Transverse colon (tissue), 4 donors: Measurements from ENCODE around the gene CRYBA4. TPM values are rescaled to one million over a fixed set of nuclear protein-coding genes. Genes with fewer than 3 reads are reported as not detected.

Experiments used
- DNase-seq: peaks from one replicate; pipeline ENCODE4 v3.0.0-alpha.2; 2019
- H3K27ac ChIP-seq, 4 donors: fragments of 200-600 bp; sonication (generic); 2 replicates each; pipeline ENCODE4 v1.5.1; 2016 to 2018; ENCODE audit warnings: inconsistent platforms in 4 of 4
- H3K27me3 ChIP-seq: fragments of 200-600 bp; sonication (generic); 2 replicates; pipeline ENCODE4 v1.5.1; 2017; ENCODE audit warnings: inconsistent platforms
- H3K36me3 ChIP-seq, 4 donors: fragments of 200-600 bp; sonication (generic); 2 replicates each; pipeline ENCODE4 v1.5.1; 2017 to 2019; ENCODE audit warnings: inconsistent platforms in 4 of 4
- H3K4me1 ChIP-seq, 4 donors: fragments of 200-600 bp; sonication (generic); 2 replicates each; pipeline ENCODE4 v1.5.1; 2017 to 2020; ENCODE audit warnings: inconsistent platforms in 4 of 4
- H3K4me3 ChIP-seq, 4 donors: fragments of 200-600 bp; sonication (generic); 1 replicate in 1 of 4; 2 replicates in 3 of 4; pipeline versions ENCODE4 v1.5.1 to v1.6.1; 2017 to 2019; ENCODE audit warnings: inconsistent platforms in 4 of 4
- H3K9me3 ChIP-seq, 2 donors: fragments of 200-600 bp; sonication (generic); 2 replicates each; pipeline ENCODE4 v1.5.1; 2017 to 2019; ENCODE audit warnings: inconsistent platforms in 2 of 2
- EP300 ChIP-seq: sonication (generic); formaldehyde crosslinking; IDR thresholded peaks from one replicate; pipeline ENCODE4 v1.6.1; 2017; ENCODE audit warnings: antibody characterized with exemption, low read depth
- POLR2A ChIP-seq: fragments of 450-650 bp; IDR thresholded peaks from one replicate; pipeline ENCODE4 v1.6.1; 2016; ENCODE audit warnings: antibody characterized with exemption, mild to moderate bottlenecking, moderate library complexity
- POLR2AphosphoS5 ChIP-seq, 3 donors: sonication (generic); formaldehyde crosslinking; IDR thresholded peaks; one replicate each; pipeline ENCODE4 v1.6.1; 2016; ENCODE audit warnings: antibody characterized with exemption in 3 of 3
- WGBS, 2 donors: methylation state at CpG; one replicate each; pipeline ENCODE4 v1.1.5; 2018; ENCODE audit warnings: low coverage in 1 of 2; 5-methylcytosine and 5-hydroxymethylcytosine counted together
- in situ Hi-C, 4 donors: fragments of 200-750 bp; cut with MboI; loops; one replicate each; pipeline versions ENCODE4 v1.15.0 to v1.15.1; 2017; ENCODE audit warnings: low sequenced_read_pairs in 3 of 4, low pct_ligation_motif_present in 1 of 4, low pct_unique_long_range_greater_than_20kb in 1 of 4
- intact Hi-C: fragments of 100-400 bp; cut with DNase I; formaldehyde crosslinking; loops from one replicate; pipeline ENCODE4 v1.15.1; 2023; ENCODE audit warnings: low total_unique reads
- total RNA-seq, 4 donors: library from RNA; depleted of rRNA; stranded (reverse); fragments of >200 nt; gene quantifications; one replicate each; pipeline ENCODE4 v1.1.0, GENCODE V29; 2016
- TF ChIP-seq, protein P1 (sequence below), 5 experiments: fragments of 200-600 bp in 3 of 5; fragments of 450-650 bp in 2 of 5; sonication (generic) in 3 of 5; IDR thresholded peaks; 1 replicate in 2 of 5; 2 replicates in 3 of 5; pipeline ENCODE4 v1.5.1; 2016 to 2017; ENCODE audit warnings: antibody characterized with exemption in 5 of 5, inconsistent platforms in 3 of 5, mild to moderate bottlenecking in 2 of 5, moderate library complexity in 1 of 5

Gene CRYBA4
- total RNA-seq, 4 donors from 2014 or later = not detected

DNA sequence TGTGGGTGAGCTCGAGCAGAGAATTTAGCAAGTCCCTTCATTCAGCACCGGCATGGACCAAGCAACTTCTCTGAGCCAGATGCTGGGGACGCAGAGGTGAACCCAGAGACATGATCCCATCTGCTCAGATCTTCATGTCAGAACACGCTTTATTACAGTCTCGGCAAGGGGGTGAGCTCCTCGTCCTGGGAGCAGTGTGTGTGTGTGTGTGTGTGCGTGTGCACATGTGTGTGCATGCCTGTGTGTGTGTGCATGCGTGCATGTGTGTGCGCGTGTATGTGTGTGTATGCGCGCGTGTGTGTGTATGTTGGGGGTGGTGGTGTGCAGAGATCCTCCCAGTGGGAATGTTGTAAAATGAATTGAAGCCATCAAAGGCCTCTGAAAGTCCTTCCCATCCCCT, 45.4 kb downstream of the CRYBA4 start:
- H3K36me3 ChIP-seq = no peaks in the 10 kb centered on the region
- no peak for DNase-seq
- WGBS, 2 donors = 76% methylated on average over 13 of the region's 13 CpGs; no CpG with 5 or more reads in 1 of the 2 donors

GRCh38 chr22:26669060-26669481, 47.3 kb downstream of the CRYBA4 start:
- H3K27ac ChIP-seq = no peak overlapping the region
- H3K36me3 ChIP-seq = no peaks in the 10 kb centered on the region
- peak; percentile 24 for DNase-seq
- H3K9me3 ChIP-seq = no peaks in the 10 kb centered on the region
- H3K4me1 ChIP-seq = peaks cover 8 to 22% (median 16%) of the 10 kb centered on the region in 4 donors
- intact Hi-C loops = no loop called here
- no peak for TF ChIP-seq POLR2AphosphoS5 (IDR thresholded peaks at IDR 0.05)
- TF ChIP-seq, protein P1, sequence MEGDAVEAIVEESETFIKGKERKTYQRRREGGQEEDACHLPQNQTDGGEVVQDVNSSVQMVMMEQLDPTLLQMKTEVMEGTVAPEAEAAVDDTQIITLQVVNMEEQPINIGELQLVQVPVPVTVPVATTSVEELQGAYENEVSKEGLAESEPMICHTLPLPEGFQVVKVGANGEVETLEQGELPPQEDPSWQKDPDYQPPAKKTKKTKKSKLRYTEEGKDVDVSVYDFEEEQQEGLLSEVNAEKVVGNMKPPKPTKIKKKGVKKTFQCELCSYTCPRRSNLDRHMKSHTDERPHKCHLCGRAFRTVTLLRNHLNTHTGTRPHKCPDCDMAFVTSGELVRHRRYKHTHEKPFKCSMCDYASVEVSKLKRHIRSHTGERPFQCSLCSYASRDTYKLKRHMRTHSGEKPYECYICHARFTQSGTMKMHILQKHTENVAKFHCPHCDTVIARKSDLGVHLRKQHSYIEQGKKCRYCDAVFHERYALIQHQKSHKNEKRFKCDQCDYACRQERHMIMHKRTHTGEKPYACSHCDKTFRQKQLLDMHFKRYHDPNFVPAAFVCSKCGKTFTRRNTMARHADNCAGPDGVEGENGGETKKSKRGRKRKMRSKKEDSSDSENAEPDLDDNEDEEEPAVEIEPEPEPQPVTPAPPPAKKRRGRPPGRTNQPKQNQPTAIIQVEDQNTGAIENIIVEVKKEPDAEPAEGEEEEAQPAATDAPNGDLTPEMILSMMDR (IDR thresholded peaks at IDR 0.05) = peak in 3 of 5 experiments; percentile 19 to 33 (median 20)
- no peak for TF ChIP-seq POLR2A
- TF ChIP-seq EP300 = no peak
- peaks cover 8% of the 10 kb centered on the region for H3K27me3 ChIP-seq
- in situ Hi-C loops = no loop called here
- no peak overlapping the region for H3K4me3 ChIP-seq
- 56% methylated on average over 2 of the region's 2 CpGs; no CpG with 5 or more reads in 1 of the 2 donors for WGBS, 2 donors

More for the DNA sequence above, 45.4 kb downstream of the CRYBA4 start:
- Histone ChIP-seq H3K27me3 (peaks cover 15% of the 10 kb centered on the region), H3K4me1 (peaks cover 0 to 10% (median 3%) of the 10 kb centered on the region in 4 donors), H3K27ac (no peak overlapping the region), H3K9me3 (no peaks in the 10 kb centered on the region), H3K4me3 (no peak overlapping the region)
- TF ChIP-seq, protein P1 (IDR thresholded peaks at IDR 0.05) = no peak
- TF ChIP-seq POLR2AphosphoS5 (IDR thresholded peaks at IDR 0.05) = no peak
- no peak for TF ChIP-seq EP300
- TF ChIP-seq POLR2A = no peak
- in situ Hi-C loops (no loop called here), intact Hi-C loops (no loop called here)

DNA sequence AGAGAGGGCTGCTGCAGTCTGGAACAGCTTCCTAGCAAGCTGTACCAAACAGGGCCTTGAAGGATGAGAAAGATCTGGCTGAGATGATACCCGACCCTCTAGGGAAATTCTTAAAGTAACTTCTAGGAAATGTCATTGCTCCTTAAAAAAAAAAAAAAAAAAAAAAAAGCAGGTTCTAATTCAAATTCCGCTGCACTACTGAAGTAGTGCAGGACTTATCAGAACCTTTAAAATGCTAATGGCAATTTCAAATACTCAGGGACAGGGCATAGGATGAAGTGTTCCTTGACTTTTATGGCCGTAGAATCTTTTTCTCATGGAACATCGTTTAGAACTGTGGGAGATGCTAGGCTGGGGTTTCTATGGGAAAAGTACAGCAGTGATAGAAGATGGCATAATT, 48.7 kb downstream of the CRYBA4 start:
- TF ChIP-seq EP300 (no peak), POLR2AphosphoS5 (IDR thresholded peaks at IDR 0.05) (no peak), POLR2A (no peak)
- TF ChIP-seq, protein P1 (IDR thresholded peaks at IDR 0.05) = no peak
- no peak for DNase-seq
- H3K36me3 ChIP-seq = no peaks in the 10 kb centered on the region
- no peaks in the 10 kb centered on the region for H3K9me3 ChIP-seq
- H3K27me3 ChIP-seq = no peaks in the 10 kb centered on the region
- no peak overlapping the region for H3K4me3 ChIP-seq
- intact Hi-C loops = no loop called here
- peak overlapping the region in 1 of 4 donors; percentile 97 for H3K27ac ChIP-seq
- in situ Hi-C loops = no loop called here
- H3K4me1 ChIP-seq = peaks cover 9 to 31% (median 23%) of the 10 kb centered on the region in 4 donors
- 89 to 90% methylated on average over 4 of the region's 4 CpGs for WGBS, 2 donors

DNA sequence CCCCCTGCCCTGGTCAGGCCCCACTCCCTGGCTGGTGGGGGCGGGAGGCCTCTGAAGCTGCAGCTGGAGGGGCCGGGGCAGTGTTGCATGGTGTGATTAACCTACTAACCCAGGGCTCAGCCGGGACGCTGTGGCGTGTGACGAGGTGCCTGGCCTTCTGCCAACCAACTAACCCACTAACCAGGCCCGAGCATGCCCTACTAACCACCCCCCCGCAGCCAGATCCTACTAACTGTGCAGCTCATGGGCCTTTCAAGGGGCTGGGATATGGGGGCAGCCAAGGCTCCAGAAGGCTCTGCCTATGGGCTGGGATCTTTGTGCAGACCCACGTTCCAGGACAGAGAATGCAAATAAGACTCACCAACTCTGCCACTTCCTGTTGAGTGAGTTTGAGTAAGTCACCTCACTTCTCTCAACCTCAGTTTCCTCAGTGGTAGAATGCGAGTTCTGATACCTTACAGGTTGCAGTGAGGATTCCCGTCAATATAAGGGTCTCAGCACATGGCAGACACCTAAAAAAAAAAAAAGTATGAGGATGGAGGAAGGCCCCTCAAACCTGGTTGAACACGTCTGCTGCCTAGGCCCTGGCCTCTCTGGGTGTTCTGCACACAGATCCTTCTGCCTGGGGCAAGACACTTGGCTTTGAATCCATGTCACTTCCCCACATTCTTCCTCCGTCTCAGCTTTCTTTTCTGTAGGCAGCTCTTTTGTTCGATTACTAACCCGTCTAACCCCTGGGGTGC, 49.7 kb downstream of the CRYBA4 start:
- Histone ChIP-seq H3K4me1 (peaks cover 9 to 30% (median 23%) of the 10 kb centered on the region in 4 donors), H3K4me3 (no peak overlapping the region), H3K9me3 (no peaks in the 10 kb centered on the region), H3K27ac (peak overlapping the region; percentile 92 to 97 (median 96)), H3K27me3 (no peaks in the 10 kb centered on the region), H3K36me3 (no peaks in the 10 kb centered on the region)
- peak; percentile 60 for DNase-seq
- TF ChIP-seq EP300 = no peak
- peak in 1 of 3 donors; percentile 41 for TF ChIP-seq POLR2AphosphoS5 (IDR thresholded peaks at IDR 0.05)
- WGBS, 2 donors = 71 to 85% methylated on average over 4 to 14 of the region's 15 CpGs
- in situ Hi-C loops (no loop called here), intact Hi-C loops (no loop called here)
